ENCODE data around the gene PARS2. TPM values are rescaled to one million over a fixed set of nuclear protein-coding genes. Genes with fewer than 3 reads are reported as not detected.

PARS2 gene
- total RNA-seq, result 8.5 TPM

GRCh38 chr1:54764133-54764921 lies at the start of gene PARS2:
PARS2 (minus strand) TSS chr1:54764523; CDS start chr1:54759161, 5,362 bp downstream.

GRCh38 chr1:54800899-54801759 lies 36.8 kb upstream of the PARS2 start, which contains the start of gene TTC22:
TTC22 (minus strand) TSS chr1:54801323; CDS start chr1:54801163, 160 bp downstream.

DNA sequence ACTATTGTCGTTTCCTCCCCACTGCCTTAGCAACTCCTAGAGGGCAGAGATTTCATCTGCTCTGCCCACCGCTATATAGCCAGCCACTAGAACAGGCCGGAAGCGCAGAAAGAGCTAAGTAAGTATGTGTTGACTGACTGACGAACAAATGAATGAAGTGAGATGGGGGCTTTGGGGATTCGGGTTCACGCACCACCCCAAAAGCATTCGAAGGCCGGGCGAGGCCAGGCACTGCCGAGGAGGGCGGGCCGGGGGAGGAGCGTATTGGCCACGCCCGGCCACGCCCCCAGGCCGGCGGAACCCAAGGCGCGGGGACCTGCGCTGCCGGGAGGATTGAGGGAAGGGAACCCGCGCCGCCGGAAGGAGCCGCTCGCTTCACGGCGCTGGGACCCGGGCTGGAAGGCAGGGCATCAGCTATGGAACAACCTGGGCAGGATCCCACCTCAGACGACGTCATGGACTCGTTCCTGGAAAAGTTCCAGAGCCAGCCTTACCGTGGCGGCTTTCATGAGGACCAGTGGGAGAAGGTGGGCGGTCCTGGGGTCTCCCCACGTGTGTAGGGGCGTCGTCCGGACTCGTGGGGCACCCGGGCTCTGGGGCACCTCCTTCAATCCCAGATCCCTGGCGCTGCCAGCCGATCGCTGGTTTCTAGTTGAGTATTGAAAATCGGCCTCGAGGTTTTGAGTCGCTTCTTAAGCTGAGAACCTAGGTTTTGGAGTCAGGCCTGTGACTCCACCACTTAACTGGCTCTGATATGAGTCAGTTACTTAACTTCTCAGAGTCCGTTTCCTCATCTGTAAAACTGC lies 48.6 kb downstream of the PARS2 start, which contains the start of gene TTC4:
TTC4 (plus strand) TSS at position 369 of the 806 bp plus-strand sequence; CDS start at position 417, 48 bp downstream.

Other genes starting within 250 kb of the PARS2 start
- 29.4 TPM for gene ACOT11, start 216.3 kb downstream of the PARS2 start, total RNA-seq
- gene FAM151A, start 141.0 kb downstream of the PARS2 start, total RNA-seq, result 9.3 TPM
- gene MROH7, start 122.7 kb downstream of the PARS2 start, total RNA-seq, result 7.9 TPM
- gene TTC4, start 48.7 kb downstream of the PARS2 start, total RNA-seq, result 31.1 TPM
- 6.8 TPM for gene TTC22, start 36.8 kb upstream of the PARS2 start, total RNA-seq
- 36.1 TPM for gene DHCR24, start 122.7 kb upstream of the PARS2 start, total RNA-seq
- gene TMEM61, start 216.1 kb upstream of the PARS2 start, total RNA-seq, result 3.0 TPM
- 3.7 TPM for gene BSND, start 234.4 kb upstream of the PARS2 start, total RNA-seq

Data from metanephros (tissue), 1 donor.